Stimulated activated CD8-positive, alpha-beta memory T cell treated with anti-CD3 and anti-CD28 coated beads, Interleukin-15, amount 100 ng/mL, for 1 hour (primary cell): ENCODE measurements around the gene KLF12.

Experiments
- DNase-seq: peaks from one replicate; pipeline ENCODE4 v3.0.0-alpha.2; 2020; ENCODE audit warnings: low read depth

Gene KLF12

GRCh38 chr13:74134221-74134776, at the start of gene KLF12:
KLF12 (minus strand) TSS chr13:74134404.
- DNase-seq = peak; percentile 88

- no peak for DNase-seq
Measured at GRCh38 chr13:74182491-74182890, 48.3 kb upstream of the KLF12 start.

GRCh38 chr13:74174810-74175209, 40.6 kb upstream of the KLF12 start:
- DNase-seq = no peak

GRCh38 chr13:74173822-74174221, 39.6 kb upstream of the KLF12 start:
- DNase-seq = no peak

GRCh38 chr13:74171641-74172040, 37.4 kb upstream of the KLF12 start:
- no peak for DNase-seq

- DNase-seq = no peak
Measured at GRCh38 chr13:74169676-74170075, 35.5 kb upstream of the KLF12 start.

- DNase-seq = no peak
Measured at GRCh38 chr13:74168263-74168675, 34.1 kb upstream of the KLF12 start.

- DNase-seq = no peak
Measured at GRCh38 chr13:74166261-74167004, 32.2 kb upstream of the KLF12 start.

GRCh38 chr13:74162782-74163181, 28.6 kb upstream of the KLF12 start:
- no peak for DNase-seq

GRCh38 chr13:74162135-74162534, 27.9 kb upstream of the KLF12 start:
- DNase-seq = no peak

- DNase-seq = no peak
Measured at GRCh38 chr13:74158571-74159352, 24.6 kb upstream of the KLF12 start.

- no peak for DNase-seq
Measured at GRCh38 chr13:74158028-74158427, 23.8 kb upstream of the KLF12 start.

- no peak for DNase-seq
Measured at GRCh38 chr13:74154981-74155380, 20.8 kb upstream of the KLF12 start.

- no peak for DNase-seq
Measured at GRCh38 chr13:74153316-74153715, 19.1 kb upstream of the KLF12 start.

- no peak for DNase-seq
Measured at GRCh38 chr13:74151859-74152258, 17.7 kb upstream of the KLF12 start.

GRCh38 chr13:74148352-74148751, 14.1 kb upstream of the KLF12 start:
- no peak for DNase-seq

- no peak for DNase-seq
Measured at GRCh38 chr13:74145249-74145975, 11.2 kb upstream of the KLF12 start.

GRCh38 chr13:74144269-74144668, 10.1 kb upstream of the KLF12 start:
- DNase-seq = no peak

- no peak for DNase-seq
Measured at GRCh38 chr13:74142257-74142656, 8.1 kb upstream of the KLF12 start.

GRCh38 chr13:74138241-74138640, 4.0 kb upstream of the KLF12 start:
- DNase-seq = no peak

- DNase-seq = no peak
Measured at GRCh38 chr13:74136084-74136658, 2.0 kb upstream of the KLF12 start.
